HG03460 (cell line): ENCODE measurements around the gene SLC25A41.
A peak's percentile ranks its signal among the peaks of the same experiment; 100 is the strongest.
"Not testable (repeated sequence)": the region's sequence is repeated elsewhere in the genome, so short reads cannot be mapped to it uniquely, and the experiment has no call there.

Experiments
- ATAC-seq: cut with Tn5 transposase; IDR thresholded peaks from one replicate; pipeline ENCODE4 v1.9.1; 2021; ENCODE audit not compliant: unreplicated experiment

Gene SLC25A41

DNA sequence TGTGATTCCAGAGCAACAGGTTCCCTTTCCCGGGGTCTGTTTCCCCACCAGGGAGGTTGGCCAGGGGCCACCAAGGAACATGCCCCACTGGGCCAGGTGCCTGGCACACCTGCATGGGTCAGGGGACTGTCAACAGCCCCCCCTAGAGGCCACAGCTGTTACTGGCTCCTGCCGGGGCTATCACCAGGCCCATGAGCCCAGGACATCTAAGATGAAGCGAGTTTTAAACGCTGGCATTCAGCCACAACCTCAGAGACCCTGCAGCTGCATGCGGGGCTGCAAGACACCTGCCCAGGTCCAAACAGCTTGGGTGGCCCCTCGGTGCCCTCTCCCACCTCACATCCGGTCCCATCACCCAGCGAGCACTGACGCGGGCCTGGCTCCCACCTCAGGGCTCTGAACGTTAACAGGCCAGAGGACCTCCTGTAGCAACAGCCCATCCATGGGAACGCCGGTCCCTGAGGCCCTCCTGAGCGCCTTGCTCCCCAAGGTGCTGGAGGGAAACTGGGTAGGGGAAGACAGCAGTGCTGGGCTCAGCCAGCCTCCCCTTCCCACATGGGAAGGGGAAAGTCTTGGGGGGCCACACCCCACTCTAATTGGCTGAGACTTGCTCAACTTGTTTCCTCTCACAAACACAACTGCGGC lies 21.0 kb downstream of the SLC25A41 start:
- ATAC-seq: no peak

DNA sequence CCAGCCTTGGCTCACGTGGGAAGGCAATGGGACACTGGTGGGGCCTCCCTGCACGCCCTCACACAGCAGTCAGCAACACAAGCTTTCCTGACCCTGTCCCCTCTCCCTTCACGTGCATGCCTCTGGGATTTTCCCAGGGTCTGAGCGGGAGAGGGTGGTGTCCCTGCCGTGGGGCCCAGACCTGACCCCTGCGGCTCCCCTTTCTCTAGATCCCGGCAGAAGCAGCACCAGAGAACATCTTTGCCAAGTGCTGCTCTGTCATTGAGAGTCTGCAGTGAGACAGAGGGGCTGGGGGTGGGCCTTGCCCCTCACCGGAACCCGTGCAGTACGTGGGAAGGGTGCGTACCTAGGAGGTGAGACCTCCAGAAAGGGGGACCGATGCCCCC lies 21.5 kb downstream of the SLC25A41 start:
- ATAC-seq: no peak

DNA sequence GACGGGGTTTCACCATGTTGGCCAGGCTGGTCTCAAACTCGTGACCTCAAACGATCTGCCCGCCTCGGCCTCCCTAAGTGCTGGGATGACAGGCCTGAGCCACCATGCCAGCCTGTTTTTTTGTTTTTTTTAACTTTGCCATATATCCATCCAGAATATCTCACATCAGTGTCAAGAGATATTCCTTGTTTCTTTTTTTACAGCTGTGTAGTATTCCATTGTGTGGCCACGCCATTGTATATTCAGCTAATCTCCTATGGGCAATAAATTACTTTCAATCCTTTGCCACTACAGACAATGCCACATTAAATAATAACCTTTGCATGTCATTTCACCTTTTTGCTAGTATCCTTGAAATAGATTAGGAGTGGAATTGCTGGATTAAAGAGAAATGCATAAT lies 24.2 kb downstream of the SLC25A41 start:
- no peak for ATAC-seq

DNA sequence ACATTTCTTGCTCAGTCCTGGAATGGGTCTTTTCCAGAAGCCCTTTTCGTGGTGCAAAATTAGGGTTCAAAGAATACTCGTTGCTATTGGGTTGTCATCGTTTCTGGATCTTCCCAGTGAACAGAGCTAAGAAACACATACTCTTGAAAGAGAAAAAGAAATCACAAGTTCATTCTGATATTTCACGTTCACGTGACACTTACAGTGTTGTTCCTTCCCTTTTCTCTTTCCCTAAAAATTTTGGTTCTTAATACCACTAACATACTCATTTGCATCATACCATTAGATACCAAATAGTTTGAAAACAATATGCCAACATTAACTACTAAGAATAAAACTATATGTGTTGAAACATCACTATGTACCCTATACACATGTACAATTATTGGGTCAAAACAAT lies 27.2 kb downstream of the SLC25A41 start:
- no peak for ATAC-seq

DNA sequence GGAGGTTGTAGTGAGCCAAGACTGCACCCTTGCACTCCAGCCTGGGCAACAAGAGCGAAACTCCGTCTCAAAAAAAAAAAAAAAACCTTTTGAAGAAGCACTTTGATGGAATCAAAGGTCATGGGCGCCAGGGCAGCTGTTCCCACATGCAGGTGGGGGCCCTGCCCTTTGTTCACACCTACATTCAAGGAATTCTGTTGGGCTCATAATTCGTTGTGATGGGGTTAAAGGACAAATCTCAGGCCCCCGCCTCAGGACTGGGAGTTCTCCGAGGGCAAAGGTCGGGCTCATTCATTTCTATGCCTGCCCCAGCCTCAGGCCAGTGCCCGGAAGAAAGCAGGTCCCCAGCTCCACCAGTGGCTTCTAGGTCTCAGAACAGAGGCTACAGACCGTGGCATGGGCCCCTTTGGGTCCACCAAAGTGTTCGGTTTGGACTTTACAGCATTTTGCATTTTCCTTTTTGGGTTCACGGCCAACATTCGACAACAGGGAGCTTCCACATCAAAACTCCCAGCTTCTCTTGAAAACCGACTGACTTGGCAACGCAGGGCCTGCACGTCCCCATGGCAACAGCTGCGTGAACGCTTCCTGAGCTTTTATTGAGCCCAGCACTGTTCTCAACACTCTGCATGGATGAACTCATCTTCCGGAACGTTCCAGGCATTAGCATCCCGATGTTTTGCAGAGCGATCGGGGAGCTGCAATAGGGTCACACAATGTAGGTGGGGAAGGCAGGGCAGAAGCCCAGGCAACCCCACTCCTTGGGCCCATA lies 30.5 kb downstream of the SLC25A41 start:
- no peak for ATAC-seq

DNA sequence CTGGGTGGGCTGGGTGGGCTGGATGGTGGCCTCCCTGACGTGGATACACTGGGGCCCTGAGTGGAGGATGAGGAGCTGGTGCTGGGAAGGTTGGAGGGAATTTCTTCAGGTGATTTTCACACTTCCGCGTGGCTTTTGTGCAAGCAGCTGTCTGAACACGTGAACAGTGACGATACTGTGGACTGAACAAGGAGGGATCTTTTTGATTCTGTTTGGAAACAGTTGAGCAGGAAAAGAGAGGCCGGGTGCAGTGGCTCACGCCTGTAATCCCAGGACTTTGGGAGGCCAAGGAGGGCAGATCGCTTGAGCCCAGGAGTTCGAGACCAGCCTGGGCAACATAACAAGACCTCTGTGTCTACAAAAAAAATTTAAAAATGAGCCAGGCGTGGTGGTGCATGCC lies 31.5 kb downstream of the SLC25A41 start:
- no peak for ATAC-seq

- ATAC-seq: not testable (repeated sequence)
These were observed 33.3 kb downstream of the SLC25A41 start for GRCh38 chr19:6400062-6400944.

DNA sequence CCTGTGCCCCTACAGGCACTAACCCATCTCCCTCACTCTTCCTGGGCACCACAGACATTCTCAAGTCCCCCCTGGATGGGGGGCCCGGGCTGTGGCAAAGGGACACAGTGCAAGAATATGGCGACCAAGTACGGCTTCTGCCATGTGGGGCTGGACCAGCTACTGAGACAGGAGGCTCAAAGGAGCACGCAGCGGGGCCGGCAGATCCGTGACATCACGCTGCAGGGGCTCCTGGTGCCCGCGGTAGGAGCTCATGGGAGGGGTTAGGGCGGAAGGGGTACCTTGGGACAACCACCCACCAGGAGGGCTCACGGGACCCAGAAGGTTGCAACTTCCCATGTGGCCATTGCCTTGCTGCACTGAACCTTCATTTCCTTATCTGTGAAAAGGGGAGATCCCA lies 37.3 kb downstream of the SLC25A41 start:
- ATAC-seq: no peak

DNA sequence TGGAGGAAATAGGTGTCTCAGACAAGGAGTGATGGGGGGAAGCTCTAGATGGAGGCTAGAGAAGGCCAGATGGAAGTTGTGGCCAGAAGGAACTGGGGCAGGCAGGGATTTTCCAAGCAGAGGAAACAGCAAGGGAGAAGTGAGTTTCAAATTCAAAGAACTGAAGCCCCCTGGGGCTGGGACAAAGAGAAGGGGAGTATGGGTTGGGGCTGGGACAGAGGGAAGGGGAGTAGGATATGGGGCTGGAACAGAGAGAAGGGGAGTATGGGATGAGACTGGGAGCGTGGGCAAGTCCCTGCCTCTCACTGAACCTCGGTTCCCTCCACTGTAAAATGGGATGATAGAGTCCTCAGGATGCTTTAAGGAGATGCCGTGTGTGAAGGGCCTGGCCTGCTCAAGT lies 38.7 kb downstream of the SLC25A41 start:
- ATAC-seq: no peak

GRCh38 chr19:6393983-6394412 lies 39.6 kb downstream of the SLC25A41 start:
- ATAC-seq: no peak

- peak; percentile 67 for ATAC-seq
These were observed 40.2 kb downstream of the SLC25A41 start, which contains the start of gene GTF2F1 for GRCh38 chr19:6393074-6393982. GTF2F1 (minus strand) TSS chr19:6393164; CDS start chr19:6392995, 169 bp downstream.

DNA sequence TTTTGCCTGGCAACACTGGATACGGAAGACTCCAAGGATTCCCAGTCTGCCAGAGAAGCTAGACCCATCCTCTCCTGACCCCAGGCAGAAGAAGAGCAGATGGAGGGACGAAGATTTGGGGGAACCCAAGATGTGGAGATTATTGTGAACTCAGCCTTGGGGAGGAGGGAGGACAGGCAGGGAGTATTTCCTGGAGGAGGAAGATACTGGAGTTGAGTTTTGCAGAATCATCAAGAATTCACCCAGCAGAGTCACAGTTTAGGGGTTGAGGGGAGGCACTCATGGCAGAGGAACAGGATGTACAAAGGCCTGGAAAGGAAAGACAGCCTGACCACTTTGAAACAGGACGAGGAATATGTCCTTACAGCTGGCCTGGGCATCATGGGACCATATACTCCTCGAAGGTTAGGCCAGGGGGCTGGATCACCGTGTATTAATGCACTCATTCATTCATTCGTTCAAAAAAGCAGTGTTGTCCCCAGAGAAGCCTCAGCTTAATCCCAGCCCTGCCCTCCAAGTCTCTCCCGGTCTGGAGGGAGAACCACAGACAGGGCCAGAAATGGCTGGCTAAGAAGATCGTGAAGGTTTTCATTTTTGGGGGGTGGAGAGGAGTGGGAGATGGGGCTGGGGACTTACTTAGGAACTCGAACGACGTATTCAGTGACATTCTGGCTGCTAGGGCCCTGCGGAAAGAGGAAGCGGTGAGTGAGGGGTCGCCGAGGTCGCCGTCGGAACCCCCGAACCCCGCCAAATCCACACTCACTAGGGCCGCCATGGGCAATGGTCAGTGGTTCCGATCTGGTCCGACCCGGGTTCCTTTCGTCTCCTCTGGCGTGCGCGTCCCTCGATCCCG lies 41.1 kb downstream of the SLC25A41 start:
- no peak for ATAC-seq

DNA sequence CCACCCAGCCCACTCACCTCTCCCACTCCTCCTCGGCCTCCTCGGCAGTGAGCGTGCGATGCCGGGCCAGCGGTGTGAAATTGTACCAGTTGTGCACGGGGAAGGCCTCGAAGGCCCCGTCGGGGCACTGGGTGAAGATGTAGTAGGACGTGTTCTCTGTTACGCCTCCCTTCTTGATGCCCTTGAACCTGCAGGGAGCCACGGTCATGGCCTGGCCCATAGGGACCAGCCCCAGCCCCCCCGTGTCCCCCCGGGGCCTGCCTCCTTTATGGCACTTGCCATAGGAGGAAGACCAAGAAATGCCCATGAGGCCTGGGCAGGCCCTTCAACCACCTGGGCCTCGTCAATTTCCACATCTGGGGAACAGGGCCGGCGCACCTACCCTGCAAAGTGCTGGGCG lies 46.2 kb downstream of the SLC25A41 start:
- no peak for ATAC-seq

DNA sequence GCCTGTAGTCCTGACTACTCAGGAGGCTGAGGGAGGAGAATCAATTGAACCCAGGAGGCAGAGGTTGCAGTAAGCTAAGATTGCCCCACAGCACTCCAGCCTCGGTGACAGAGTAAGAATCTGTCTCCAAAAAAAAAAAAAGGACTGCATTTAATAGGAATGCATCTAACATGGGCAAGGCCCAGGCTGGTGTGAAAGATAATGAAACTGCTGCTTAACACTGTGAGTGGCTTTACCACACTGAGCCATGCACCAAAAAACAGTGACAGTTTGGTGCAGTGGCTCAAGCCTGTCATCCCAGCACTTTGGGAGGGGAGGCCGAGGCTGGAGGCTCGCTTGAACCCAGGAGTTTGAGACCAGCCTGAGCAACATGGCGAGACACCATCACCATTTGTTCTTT lies 49.2 kb downstream of the SLC25A41 start:
- ATAC-seq: no peak

- ATAC-seq: no peak
These were observed 50.4 kb downstream of the SLC25A41 start for GRCh38 chr19:6383188-6383587.

DNA sequence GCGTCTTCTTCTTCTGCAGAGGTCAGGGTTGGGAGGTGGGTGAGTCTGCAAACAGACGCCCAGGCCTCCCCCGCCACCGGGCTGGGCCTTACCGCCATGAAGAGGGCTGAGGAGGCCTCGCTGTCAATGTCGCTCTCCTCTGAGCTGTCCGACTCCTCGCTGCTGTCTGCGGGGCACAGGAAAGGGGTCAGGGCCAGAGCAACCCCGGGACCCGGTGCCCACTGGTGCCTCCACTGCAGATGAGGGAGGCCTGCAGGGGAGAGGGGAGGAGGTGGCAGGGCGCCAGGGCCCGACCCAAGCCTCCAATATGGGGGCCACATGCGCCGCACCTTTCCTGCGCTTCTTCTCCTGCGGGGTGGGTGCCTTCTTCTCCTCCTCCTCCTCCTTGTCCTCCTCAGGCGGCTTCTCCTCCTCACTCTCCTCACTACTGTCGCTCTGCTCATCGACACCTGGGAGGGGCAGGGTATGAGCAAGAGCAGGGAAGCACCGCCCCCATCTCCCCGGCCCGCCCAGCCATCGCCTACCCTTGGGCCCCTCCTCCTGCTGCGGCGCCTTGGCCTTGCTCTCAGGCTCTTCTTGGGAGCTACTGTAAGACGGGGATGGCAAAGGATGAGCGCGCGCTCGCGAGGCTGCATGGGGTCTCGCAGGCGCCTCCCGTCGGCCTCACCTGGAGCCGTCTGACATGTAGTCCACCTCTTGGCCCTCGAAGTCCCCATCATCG lies 52.4 kb downstream of the SLC25A41 start:
- ATAC-seq: no peak

GRCh38 chr19:6379744-6380143 lies 53.8 kb downstream of the SLC25A41 start:
- no peak for ATAC-seq

DNA sequence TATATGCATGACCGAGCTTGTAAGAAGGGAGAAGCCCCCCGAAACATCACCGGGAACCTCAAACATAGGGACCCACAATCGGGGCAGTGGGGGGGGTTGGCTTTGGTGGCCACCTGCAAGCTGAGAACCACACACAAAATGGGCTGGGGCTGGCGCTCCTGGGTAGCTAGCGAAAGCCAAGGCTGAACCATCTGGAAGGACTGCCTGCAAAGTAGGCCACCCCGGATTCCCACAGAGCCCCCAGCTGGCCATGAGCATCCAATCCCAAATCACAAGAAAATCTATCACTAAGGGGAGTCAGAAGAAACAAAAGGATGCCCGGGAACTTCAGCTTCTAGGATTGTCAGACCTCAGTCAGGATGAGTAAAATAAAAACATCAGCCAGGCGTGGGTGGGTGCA lies 55.1 kb downstream of the SLC25A41 start:
- ATAC-seq: no peak

DNA sequence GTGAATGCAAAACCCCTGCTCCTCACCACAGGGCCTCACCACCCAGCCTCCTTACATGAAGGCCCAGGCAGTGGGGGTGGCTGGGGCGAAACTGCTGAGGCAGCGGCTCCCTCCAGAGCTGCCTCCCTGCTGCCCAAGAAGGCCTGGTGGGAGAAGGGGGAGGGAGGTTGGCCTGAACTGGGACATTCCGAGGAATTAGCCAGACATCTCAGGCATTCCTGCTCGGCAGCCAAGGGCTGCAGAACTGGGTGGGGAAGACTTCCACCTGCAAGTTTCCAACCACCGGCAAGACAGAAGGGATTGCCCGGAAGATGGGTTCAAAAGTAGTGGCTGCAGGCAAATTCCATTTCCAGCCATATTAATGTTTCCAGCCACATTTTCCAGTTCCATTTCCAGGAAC lies 55.5 kb downstream of the SLC25A41 start:
- no peak for ATAC-seq
